Endodermal cell (in vitro differentiated cells): ENCODE measurements around the gene PIP5K1B. TPM values are rescaled to one million over a fixed set of nuclear protein-coding genes. Genes with fewer than 3 reads are reported as not detected.

Source experiments
- DNase-seq: peaks from one replicate; pipeline ENCODE4 v3.0.0-alpha.2; 2017
- H3K27ac ChIP-seq: 2 replicates; pipeline ENCODE4 v1.5.1; 2013; ENCODE audit warnings: mild to moderate bottlenecking, low read depth, low read length, moderate library complexity
- H3K27me3 ChIP-seq: 2 replicates; pipeline ENCODE4 v1.6.1; 2013; ENCODE audit warnings: mild to moderate bottlenecking, low read length, moderate library complexity; ENCODE audit not compliant: insufficient read depth, control insufficient read depth, poor library complexity, severe bottlenecking
- H3K36me3 ChIP-seq: 2 replicates; pipeline ENCODE4 v1.7.0; 2013; ENCODE audit warnings: mild to moderate bottlenecking, low read length, moderate library complexity; ENCODE audit not compliant: control insufficient read depth, insufficient read depth
- H3K4me1 ChIP-seq: one replicate; pipeline ENCODE4 v1.7.0; 2013; ENCODE audit warnings: low read length; ENCODE audit not compliant: control insufficient read depth, insufficient read depth
- H3K4me3 ChIP-seq: 2 replicates; pipeline ENCODE4 v1.5.1; 2013; ENCODE audit warnings: mild to moderate bottlenecking, low read length, moderate library complexity
- H3K9ac ChIP-seq: 2 replicates; pipeline ENCODE4 v1.6.1; 2013; ENCODE audit warnings: mild to moderate bottlenecking, low read length, moderate library complexity; ENCODE audit not compliant: poor library complexity, severe bottlenecking; ENCODE audit errors: extremely low read depth
- H3K9me3 ChIP-seq: 2 replicates; pipeline ENCODE4 v1.6.1; 2013; ENCODE audit warnings: mild to moderate bottlenecking, low read length, moderate library complexity; ENCODE audit not compliant: control insufficient read depth
- H3K27ac Mint-ChIP-seq: 2 replicates; pipeline ENCODE4 v1.8.0; 2020; ENCODE audit warnings: mixed read lengths
- H3K27me3 Mint-ChIP-seq: 2 replicates; pipeline ENCODE4 v1.8.0; 2021; ENCODE audit warnings: mild to moderate bottlenecking, mixed read lengths; ENCODE audit not compliant: insufficient read depth
- H3K36me3 Mint-ChIP-seq: 2 replicates; pipeline ENCODE4 v1.8.0; 2020; ENCODE audit warnings: low read depth, mixed read lengths
- H3K4me1 Mint-ChIP-seq: 2 replicates; pipeline ENCODE4 v1.8.0; 2020; ENCODE audit warnings: mixed read lengths
- H3K4me3 Mint-ChIP-seq: 2 replicates; pipeline ENCODE4 v1.8.0; 2020; ENCODE audit warnings: mild to moderate bottlenecking, moderate library complexity, mixed read lengths
- H3K9me3 Mint-ChIP-seq: 2 replicates; pipeline ENCODE4 v1.8.0; 2020; ENCODE audit warnings: mild to moderate bottlenecking, mixed read lengths
- CTCF ChIP-seq: fragments of 200-600 bp; sonication (generic); conservative IDR thresholded peaks from 2 replicates; pipeline ENCODE4 v1.5.0; 2021; ENCODE audit warnings: antibody characterized with exemption, mild to moderate bottlenecking
- WGBS, 2 experiments: methylation state at CpG; one replicate each; pipeline versions ENCODE4 v1.1.5 to v1.1.7; 2013; ENCODE audit warnings: missing lambda C conversion rate in 2 of 2, mixed read lengths in 1 of 2; ENCODE audit not compliant: insufficient coverage in 1 of 2, insufficient read length in 1 of 2; 5-methylcytosine and 5-hydroxymethylcytosine counted together
- total RNA-seq, 2 donors: library from RNA; stranded (reverse); fragmentation: NEBNext Ultra II Directional in 1 of 2; extraction: Animal tissue kit (Norgen Biotek cat#: 25700) in 1 of 2; gene quantifications; 2 replicates in 1 of 2; 3 replicates in 1 of 2; pipeline ENCODE4 v1.2.1, GENCODE V29; 2021

Gene PIP5K1B
- total RNA-seq, 2 donors from 2014 or later, result 8.5 to 10.2 TPM

GRCh38 chr9:68781928-68782327, 76.9 kb downstream of the PIP5K1B start:
- Mint-ChIP-seq H3K27ac (no peak overlapping the region), H3K9me3 (no peaks in the 10 kb centered on the region), H3K4me3 (no peak overlapping the region), H3K36me3 (peaks cover under 1% of the 10 kb centered on the region), H3K27me3 (no peaks in the 10 kb centered on the region), H3K4me1 (peaks cover 5% of the 10 kb centered on the region)
- H3K36me3 ChIP-seq, result no peaks in the 10 kb centered on the region
- peaks cover 18% of the 10 kb centered on the region for H3K4me1 ChIP-seq
- no peak for DNase-seq
- H3K4me3 ChIP-seq, result peak overlapping the region; percentile 73
- no peak overlapping the region for H3K9ac ChIP-seq
- H3K9me3 ChIP-seq, result no peaks in the 10 kb centered on the region
- H3K27ac ChIP-seq, result no peak overlapping the region
- no peak for TF ChIP-seq CTCF
- no peaks in the 10 kb centered on the region for H3K27me3 ChIP-seq

- no peak overlapping the region for H3K4me3 Mint-ChIP-seq
- H3K27ac ChIP-seq, result no peak overlapping the region
- 88 to 100% methylated on average over 3 of the region's 3 CpGs for WGBS, 2 experiments
- no peaks in the 10 kb centered on the region for H3K9me3 Mint-ChIP-seq
- H3K4me1 Mint-ChIP-seq, result peaks cover 8% of the 10 kb centered on the region
- H3K27me3 ChIP-seq, result no peaks in the 10 kb centered on the region
- H3K27ac Mint-ChIP-seq, result no peak overlapping the region
- no peaks in the 10 kb centered on the region for H3K27me3 Mint-ChIP-seq
- H3K36me3 ChIP-seq, result no peaks in the 10 kb centered on the region
- H3K9me3 ChIP-seq, result no peaks in the 10 kb centered on the region
- peaks cover 18% of the 10 kb centered on the region for H3K4me1 ChIP-seq
- H3K4me3 ChIP-seq, result peak overlapping the region; percentile 73
- H3K36me3 Mint-ChIP-seq, result peaks cover 2% of the 10 kb centered on the region
- no peak for DNase-seq
- TF ChIP-seq CTCF, result no peak
- H3K9ac ChIP-seq, result no peak overlapping the region
Observed at GRCh38 chr9:68782546-68782945, 77.5 kb downstream of the PIP5K1B start.

GRCh38 chr9:68785965-68786364, 80.9 kb downstream of the PIP5K1B start:
- Histone ChIP-seq H3K9me3 (no peaks in the 10 kb centered on the region), H3K36me3 (no peaks in the 10 kb centered on the region), H3K27ac (no peak overlapping the region), H3K9ac (no peak overlapping the region), H3K4me3 (no peak overlapping the region), H3K27me3 (no peaks in the 10 kb centered on the region), H3K4me1 (peaks cover 17% of the 10 kb centered on the region)
- no peaks in the 10 kb centered on the region for H3K9me3 Mint-ChIP-seq
- no peak for TF ChIP-seq CTCF
- peaks cover 2% of the 10 kb centered on the region for H3K36me3 Mint-ChIP-seq
- H3K4me3 Mint-ChIP-seq, result no peak overlapping the region
- H3K27ac Mint-ChIP-seq, result no peak overlapping the region
- WGBS, 2 experiments, result 40 to 65% methylated on average over 1 to 2 of the region's 2 CpGs
- DNase-seq, result no peak
- H3K27me3 Mint-ChIP-seq, result no peaks in the 10 kb centered on the region
- peaks cover 8% of the 10 kb centered on the region for H3K4me1 Mint-ChIP-seq
